ENCODE measurements around the gene SMIM33. TPM values are rescaled to one million over a fixed set of nuclear protein-coding genes. Genes with fewer than 3 reads are reported as not detected.

SMIM33 gene
- total RNA-seq, 1 experiment from 2014 or later = not detected

DNA sequence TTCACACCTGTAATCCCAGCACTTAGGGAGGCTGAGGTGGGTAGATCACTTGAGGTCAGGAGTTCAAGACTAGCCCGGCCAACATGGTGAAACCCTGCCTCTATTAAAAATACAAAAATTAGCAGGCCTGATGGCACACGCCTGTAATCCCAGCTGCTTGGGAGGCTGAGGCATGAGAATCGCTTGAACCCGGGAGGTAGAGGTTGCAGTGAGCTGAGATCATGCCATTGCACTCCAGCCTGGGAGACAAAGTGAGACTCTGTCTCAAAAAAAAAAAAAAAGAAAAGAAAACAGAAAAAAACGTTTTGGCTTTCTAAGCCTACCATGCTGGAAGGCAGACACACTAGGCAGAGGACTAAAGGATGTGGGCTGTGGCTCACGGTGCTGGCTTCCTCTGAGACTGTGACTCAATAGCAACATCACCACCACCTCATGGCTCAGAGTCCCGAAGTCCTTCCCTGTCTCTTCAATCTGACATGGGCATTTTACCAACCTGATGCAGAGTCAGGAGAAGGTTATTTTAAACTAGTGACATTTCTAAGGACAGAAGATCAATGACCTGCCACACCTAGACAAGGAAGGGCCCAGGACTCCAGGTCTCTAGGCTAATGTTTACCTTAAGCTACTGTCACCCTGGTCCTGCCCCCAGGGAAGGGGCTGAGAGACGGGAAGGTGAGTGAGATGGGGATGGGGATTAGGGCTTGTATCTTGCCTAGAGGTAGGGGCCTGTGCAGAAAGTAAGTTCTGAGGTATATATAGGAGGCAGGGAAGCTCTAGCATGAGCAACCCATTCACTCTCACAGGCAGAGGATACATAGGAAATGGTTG lies 12.0 kb upstream of the SMIM33 start:
- Histone ChIP-seq H3K23me2 (ENCODE audit: insufficient read length, low read depth, low read length, poor library complexity, severe bottlenecking) (no peaks in the 10 kb centered on the region), H3K4me2 (ENCODE audit: insufficient read depth, insufficient read length, low read length) (no peak overlapping the region), H3K9me3 (ENCODE audit: control insufficient read depth, low read depth, low read length) (no peaks in the 10 kb centered on the region), H3K56ac (ENCODE audit: insufficient read length, low read depth, low read length) (no peak overlapping the region), H3K79me1 (ENCODE audit: insufficient read depth, low read depth, low read length, poor library complexity, severe bottlenecking) (no peaks in the 10 kb centered on the region), H2BK12ac (ENCODE audit: insufficient read length, low read depth, low read length) (no peak overlapping the region), H2BK20ac (ENCODE audit: low read depth, low read length, poor library complexity, severe bottlenecking) (no peak overlapping the region), H2BK5ac (ENCODE audit: insufficient read length, low read length) (no peak overlapping the region), H2AK5ac (ENCODE audit: insufficient read length, low read length) (no peak overlapping the region), H3K18ac (ENCODE audit: insufficient read length, low read depth, low read length) (no peak overlapping the region), H3K27me3 (ENCODE audit: insufficient read depth, low read length) (no peaks in the 10 kb centered on the region), H3K14ac (ENCODE audit: insufficient read depth, low read length) (no peak overlapping the region), H2BK15ac (ENCODE audit: low read depth, low read length) (no peak overlapping the region), H3K79me2 (ENCODE audit: insufficient read depth, low read length) (no peaks in the 10 kb centered on the region), H4K20me1 (ENCODE audit: control insufficient read depth, insufficient read depth, insufficient read length) (no peaks in the 10 kb centered on the region), H3K23ac (ENCODE audit: insufficient read length, low read depth, low read length) (no peak overlapping the region), H3K4ac (ENCODE audit: low read depth, low read length) (no peak overlapping the region), H4K91ac (ENCODE audit: insufficient read length, low read depth, low read length) (no peak overlapping the region), H2AFZ (ENCODE audit: low read length) (no peak overlapping the region), H4K8ac (replicated peaks; ENCODE audit: insufficient read length, low read depth, low read length) (no peak overlapping the region), H4K5ac (ENCODE audit: insufficient read length, low read depth, low read length) (no peak overlapping the region), H3K27ac (ENCODE audit: insufficient read length, low read depth, low read length) (no peak overlapping the region), H2BK120ac (ENCODE audit: low read depth, low read length, poor library complexity, severe bottlenecking) (no peak overlapping the region), H3K9ac (ENCODE audit: extremely low read depth, insufficient read length, low read length) (no peak overlapping the region), H3K4me1 (ENCODE audit: insufficient read depth, low read length) (peaks cover 18% of the 10 kb centered on the region; the same call in 1 of the 2 replicates), H3T11ph (ENCODE audit: low read length) (no peak overlapping the region)
- Mint-ChIP-seq H3K4me3 (no peak overlapping the region), H3K27me3 (ENCODE audit: low read depth) (no peaks in the 10 kb centered on the region; the same call in 1 of the 2 replicates), H3K36me3 (ENCODE audit: insufficient read depth in 1 of 3, low read depth in 3 of 3) (no peaks in the 10 kb centered on the region), H3K4me1 (peaks cover 29 to 36% of the 10 kb centered on the region in 2 experiments), H3K9me3 (no peaks in the 10 kb centered on the region; a peak in 1 of 5 replicates), H3K27ac (no peak overlapping the region)
- WGBS (ENCODE audit: extremely low coverage, insufficient read length, low lambda C conversion rate) = no CpG with 5 or more reads among the region's 8 CpGs
- TF ChIP-seq, protein P1, sequence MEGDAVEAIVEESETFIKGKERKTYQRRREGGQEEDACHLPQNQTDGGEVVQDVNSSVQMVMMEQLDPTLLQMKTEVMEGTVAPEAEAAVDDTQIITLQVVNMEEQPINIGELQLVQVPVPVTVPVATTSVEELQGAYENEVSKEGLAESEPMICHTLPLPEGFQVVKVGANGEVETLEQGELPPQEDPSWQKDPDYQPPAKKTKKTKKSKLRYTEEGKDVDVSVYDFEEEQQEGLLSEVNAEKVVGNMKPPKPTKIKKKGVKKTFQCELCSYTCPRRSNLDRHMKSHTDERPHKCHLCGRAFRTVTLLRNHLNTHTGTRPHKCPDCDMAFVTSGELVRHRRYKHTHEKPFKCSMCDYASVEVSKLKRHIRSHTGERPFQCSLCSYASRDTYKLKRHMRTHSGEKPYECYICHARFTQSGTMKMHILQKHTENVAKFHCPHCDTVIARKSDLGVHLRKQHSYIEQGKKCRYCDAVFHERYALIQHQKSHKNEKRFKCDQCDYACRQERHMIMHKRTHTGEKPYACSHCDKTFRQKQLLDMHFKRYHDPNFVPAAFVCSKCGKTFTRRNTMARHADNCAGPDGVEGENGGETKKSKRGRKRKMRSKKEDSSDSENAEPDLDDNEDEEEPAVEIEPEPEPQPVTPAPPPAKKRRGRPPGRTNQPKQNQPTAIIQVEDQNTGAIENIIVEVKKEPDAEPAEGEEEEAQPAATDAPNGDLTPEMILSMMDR (conservative IDR thresholded peaks at IDR 0.05) = no peak
- DNase-seq = no peak
